GM06990 (cell line): Measurements from ENCODE around the gene FAM153A.
"Not testable (repeated sequence)": the region's sequence is repeated elsewhere in the genome, so short reads cannot be mapped to it uniquely, and the experiment has no call there.

ENCODE experiments used
- DNase-seq: peaks from one replicate; pipeline ENCODE4 v3.0.0-alpha.2; 2011; ENCODE audit not compliant: insufficient read length; ENCODE audit errors: extremely low read depth
- H3K27me3 ChIP-seq: replicated peaks from 2 replicates; pipeline ENCODE4 v1.6.0; 2011; ENCODE audit warnings: low read length; ENCODE audit not compliant: control insufficient read depth, insufficient read depth
- H3K36me3 ChIP-seq: 2 replicates; pipeline ENCODE4 v1.5.1; 2011; ENCODE audit warnings: low read length; ENCODE audit not compliant: control insufficient read depth, insufficient read depth
- H3K4me3 ChIP-seq: replicated peaks from 2 replicates; pipeline ENCODE4 v1.5.1; 2011; ENCODE audit warnings: low read depth, mild to moderate bottlenecking, control low read depth, low read length

The FAM153A gene

DNA sequence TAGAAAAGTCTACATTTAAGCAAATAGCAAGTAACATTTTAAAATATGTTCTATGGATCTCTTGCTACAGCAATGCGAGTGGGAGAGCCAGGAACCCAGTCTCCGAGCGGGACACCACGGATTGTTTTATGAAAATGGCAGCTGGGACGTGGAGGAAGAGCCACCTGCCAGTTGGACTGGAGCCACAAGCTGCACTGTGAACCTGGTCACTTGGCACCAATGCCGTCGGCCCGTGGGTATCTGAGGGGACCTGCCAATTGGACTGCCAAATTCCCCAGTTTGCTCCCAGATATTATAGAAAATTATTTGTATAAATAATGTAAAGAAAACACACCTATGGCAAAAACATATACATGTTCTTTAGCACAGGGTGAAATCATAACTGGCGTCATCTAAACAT lies 10.6 kb upstream of the FAM153A start:
- not testable (repeated sequence) for H3K27me3 ChIP-seq, DNase-seq, H3K36me3 ChIP-seq, H3K4me3 ChIP-seq

DNA sequence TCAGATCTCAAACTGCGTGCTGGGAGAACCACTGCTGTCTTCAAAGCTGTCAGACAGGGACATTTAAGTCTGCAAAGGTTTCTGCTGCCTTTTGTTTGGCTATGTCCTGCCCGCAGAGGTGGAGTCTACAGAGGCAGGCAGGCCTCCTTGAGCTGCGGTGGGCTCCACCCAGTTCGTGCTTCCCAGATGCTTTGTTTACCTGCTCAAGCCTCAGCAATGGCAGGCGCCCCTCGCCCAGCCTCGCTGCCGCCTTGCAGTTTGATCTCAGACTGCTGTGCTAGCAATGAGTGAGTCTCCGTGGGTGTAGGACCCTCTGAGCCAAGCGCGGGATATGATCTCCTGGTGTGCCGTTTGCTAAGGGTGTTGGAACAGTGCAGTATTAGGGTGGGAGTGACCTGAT lies 8.9 kb upstream of the FAM153A start:
- not testable (repeated sequence) for H3K4me3 ChIP-seq, H3K36me3 ChIP-seq, H3K27me3 ChIP-seq, DNase-seq

DNA sequence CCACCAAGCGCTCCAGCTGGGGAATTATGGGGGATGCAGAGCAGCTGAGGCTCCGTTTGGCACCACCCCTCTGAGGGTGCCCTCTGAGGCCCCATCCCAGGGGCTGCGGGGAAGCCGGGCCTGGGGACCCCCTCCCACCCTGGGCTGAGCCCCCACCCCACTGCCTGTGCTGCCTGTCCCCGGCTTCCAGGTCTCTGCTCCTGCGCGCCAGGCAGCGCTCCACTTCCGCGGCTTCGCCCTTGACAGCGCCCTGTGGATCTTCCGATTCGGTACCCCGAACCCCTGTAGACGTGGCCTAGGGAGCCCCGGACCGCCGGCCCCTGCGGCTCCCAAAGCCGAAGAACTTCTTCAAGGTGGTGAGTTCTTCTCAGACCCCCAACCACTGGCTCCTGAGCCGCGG lies 530 bp downstream of the FAM153A start:
- not testable (repeated sequence) for H3K36me3 ChIP-seq, H3K4me3 ChIP-seq, H3K27me3 ChIP-seq, DNase-seq

DNA sequence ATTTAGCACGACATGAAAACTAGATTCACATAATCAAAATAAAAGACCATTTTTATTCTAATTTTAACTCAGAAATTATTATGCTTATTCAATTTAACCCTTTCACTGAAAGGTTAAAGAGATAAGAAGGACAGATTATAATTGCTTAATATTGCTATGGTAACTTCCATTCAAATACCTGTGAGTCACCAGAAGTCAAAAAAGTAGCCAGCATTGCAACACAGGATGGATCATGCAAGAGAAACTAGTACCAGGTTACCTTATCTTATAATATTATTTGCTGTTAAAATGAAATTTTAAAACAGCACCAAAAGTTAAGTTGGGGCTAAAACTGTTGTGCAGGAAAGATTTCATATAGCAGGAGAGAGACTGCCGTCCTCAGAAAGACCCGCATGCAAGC lies 11.5 kb downstream of the FAM153A start:
- not testable (repeated sequence) for H3K4me3 ChIP-seq, H3K36me3 ChIP-seq, H3K27me3 ChIP-seq, DNase-seq

DNA sequence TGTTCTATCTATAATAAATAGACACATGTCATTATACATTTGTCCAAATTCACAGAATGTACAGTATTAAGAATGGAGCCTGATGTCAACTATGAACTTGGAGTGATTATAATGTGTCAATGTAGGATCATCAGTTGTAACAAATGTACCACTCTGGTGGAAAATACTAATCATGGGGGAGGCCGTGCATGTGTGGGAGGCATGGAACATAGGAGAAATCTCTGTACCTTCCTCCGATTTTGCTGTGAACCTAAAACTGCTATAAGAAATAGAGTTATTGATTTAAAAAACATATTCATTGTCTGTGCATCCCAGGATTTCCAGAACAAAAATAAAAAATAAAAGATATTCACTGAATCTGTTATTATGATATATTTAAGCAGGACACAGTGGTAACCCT lies 12.1 kb downstream of the FAM153A start:
- not testable (repeated sequence) for H3K27me3 ChIP-seq, H3K4me3 ChIP-seq, DNase-seq, H3K36me3 ChIP-seq

DNA sequence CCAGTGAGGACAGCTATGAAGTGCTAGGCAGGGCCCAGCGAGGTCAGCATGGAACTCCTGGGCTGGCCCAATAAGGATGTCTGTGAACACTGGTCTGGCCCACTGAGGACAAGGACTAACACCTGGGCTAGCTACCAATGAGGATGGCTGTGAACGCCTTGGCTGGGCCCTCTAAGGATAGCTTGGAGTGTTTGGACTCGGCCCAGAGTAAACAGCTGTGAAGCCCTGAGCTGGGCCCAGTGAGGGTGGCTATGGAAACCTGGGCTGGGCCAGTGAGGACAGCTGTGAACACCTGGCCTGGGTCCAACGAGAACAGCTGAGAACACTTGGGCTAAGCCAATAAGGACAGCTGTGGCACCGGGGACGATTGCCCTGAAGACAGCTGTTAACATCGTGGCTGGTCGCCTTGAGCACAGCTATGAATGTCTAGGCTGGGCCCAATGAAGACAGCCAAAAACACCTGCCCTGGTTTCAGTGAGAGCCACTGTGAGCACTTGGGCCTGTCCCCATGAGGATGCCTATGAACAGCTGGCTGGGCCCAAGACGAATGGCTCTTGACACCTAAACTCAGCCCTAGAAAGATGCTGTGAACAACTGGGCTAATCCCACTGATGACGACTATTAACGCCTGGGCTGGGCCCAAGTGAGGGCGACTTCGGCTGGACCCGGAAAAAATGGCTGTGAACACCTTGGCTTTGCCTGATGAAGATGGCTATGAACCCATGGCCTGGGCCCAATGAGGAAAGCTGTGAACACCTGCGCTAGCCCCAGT lies 18.8 kb downstream of the FAM153A start:
- H3K27me3 ChIP-seq, DNase-seq, H3K4me3 ChIP-seq, H3K36me3 ChIP-seq: not testable (repeated sequence)

DNA sequence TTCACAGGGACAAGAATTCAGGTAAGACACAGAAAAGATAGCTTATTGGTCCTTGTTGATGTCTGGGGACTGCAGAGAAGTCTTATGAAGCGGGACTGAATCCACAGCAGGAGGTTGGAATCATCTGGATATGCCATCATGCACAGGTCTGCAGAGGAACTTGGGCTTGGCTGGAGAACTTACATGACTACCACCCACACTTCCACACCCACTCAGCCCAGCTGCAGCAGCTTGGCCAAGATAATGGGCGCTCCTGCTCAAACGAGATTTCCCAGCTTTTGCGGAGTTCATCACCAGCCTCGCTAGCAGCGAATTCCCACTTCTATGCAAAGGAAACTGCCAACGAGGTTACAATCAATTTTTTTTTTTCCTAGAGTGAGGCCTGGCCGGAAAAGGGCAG lies 21.7 kb downstream of the FAM153A start:
- H3K36me3 ChIP-seq, H3K4me3 ChIP-seq, DNase-seq, H3K27me3 ChIP-seq: not testable (repeated sequence)

DNA sequence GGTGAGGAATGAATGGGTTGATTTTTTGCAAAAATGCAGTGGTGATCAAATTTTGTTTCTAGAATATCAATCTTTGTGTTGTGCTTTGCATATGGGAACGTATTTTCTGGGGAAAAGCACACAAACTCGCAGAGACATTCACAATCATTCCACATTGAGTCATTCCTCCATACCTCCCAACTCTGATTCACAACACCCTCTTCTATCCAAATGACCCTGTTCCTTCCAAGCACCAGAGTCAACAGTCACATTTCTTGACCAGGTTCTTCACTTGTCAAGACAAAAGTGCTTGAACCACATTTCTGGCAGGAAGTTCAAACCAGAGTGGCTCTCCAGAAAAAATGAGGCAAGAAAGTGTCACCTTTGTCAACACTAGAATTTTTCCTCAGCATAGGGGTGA lies 35.3 kb downstream of the FAM153A start:
- H3K36me3 ChIP-seq, H3K27me3 ChIP-seq, DNase-seq, H3K4me3 ChIP-seq: not testable (repeated sequence)

DNA sequence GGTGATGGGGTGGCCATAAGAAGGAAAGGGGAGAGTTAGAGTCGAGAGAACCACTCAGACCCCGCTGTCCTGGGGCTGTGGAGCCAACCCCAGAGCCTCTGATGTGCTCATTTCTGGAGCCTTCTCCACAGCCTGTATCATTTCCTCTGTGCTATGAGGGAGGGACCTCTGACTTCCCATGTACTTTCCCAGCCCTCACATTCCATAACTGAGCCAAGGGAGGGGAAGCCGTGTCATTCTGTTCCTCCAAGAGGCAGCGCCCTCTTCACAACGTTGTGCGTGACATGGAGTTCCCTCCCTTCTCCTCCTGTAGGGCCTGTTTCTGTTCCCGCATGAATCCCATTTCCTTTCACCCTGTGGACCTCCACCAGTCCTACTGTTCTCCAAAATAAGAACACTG lies 57.8 kb downstream of the FAM153A start:
- H3K36me3 ChIP-seq, DNase-seq, H3K27me3 ChIP-seq, H3K4me3 ChIP-seq: not testable (repeated sequence)

DNA sequence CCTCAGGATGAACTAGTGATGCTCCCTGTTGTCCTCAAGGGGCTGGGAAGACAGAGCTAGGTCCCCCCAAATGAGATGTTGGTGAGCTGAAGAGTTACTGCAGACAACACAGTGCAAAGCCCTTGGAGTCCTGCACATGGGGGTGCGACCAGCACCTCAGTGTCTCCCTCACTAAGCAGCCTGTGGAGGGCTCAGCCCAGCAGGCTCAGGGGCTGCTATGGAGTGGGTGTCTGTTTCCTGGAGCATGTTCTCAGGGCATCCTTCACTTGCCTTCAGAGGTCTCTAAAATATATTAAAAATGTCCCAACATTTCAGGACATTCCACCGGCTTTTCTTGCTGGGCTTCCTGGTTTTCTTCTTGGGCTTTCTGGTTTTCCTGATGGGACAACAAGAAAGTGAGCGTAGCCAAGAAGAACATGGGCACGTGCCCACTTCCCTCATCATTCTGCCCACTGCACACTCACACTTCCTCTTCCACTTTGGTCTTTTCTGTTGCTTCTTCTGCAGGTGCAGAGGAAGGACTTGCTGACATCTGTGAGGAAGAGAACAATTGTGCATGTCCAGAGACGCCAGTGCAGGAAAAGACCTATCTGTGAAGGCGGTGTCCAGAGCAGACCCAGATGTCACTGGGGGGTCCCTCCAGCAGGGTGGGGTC lies 58.7 kb downstream of the FAM153A start:
- H3K27me3 ChIP-seq, H3K36me3 ChIP-seq, DNase-seq, H3K4me3 ChIP-seq: not testable (repeated sequence)

DNA sequence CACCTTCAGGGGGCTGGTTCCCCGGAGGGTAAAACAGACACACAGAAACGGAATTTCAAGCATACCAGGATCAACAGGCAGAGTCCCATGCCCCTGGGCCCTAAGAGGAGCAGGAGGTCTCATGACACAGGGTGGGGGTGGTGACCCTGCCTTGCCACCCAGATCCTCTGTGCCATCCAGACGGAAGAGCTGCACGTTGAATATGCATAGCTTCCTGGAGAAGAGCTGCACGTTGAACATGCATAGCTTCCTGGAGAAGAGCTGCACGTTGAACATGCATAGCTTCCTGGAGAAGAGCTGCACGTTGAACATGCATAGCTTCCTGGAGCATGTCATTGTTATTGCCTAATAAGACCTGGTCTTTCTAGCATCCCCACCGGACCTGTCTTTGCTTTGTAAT lies 59.9 kb downstream of the FAM153A start:
- H3K27me3 ChIP-seq, DNase-seq, H3K36me3 ChIP-seq, H3K4me3 ChIP-seq: not testable (repeated sequence)

DNA sequence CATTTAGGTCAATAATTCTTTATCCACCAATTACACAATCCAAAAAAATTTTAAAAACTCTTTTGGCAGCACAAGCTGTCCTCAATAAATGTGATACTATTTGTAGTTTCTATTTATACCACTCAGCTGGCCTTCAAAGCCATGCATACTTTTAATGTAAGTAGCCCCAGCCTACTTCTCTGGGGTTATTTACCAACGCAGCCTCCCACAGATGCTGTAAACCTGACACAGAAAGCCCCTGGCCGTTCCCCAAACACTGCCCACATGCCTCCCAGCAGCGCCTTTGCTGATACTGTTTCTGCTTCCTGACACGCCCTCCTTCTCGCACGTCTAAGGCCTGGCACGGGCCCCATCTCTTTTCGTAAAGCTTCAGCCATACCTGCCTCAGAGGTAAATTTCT lies 62.7 kb downstream of the FAM153A start:
- not testable (repeated sequence) for H3K36me3 ChIP-seq, H3K27me3 ChIP-seq, DNase-seq, H3K4me3 ChIP-seq

DNA sequence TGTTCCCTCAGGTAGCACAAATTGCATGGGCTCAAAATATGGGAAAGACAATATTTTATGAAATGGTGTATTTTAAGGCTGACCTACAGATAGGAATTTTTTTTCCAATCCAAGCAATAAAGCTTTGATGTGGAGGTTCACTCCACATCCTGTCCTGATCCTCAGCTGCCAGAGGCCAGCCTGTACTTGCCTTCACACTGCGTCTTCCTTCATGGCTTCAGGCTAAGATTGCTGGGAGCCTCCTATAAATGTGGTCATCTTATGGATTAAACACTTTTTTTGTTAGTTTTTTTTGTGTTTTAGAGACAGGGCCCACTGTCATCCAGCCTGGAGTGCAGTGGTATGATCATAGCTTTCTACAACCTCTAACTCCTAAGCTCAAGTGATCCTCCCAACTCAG lies 67.3 kb downstream of the FAM153A start:
- H3K4me3 ChIP-seq, DNase-seq, H3K27me3 ChIP-seq, H3K36me3 ChIP-seq: not testable (repeated sequence)

DNA sequence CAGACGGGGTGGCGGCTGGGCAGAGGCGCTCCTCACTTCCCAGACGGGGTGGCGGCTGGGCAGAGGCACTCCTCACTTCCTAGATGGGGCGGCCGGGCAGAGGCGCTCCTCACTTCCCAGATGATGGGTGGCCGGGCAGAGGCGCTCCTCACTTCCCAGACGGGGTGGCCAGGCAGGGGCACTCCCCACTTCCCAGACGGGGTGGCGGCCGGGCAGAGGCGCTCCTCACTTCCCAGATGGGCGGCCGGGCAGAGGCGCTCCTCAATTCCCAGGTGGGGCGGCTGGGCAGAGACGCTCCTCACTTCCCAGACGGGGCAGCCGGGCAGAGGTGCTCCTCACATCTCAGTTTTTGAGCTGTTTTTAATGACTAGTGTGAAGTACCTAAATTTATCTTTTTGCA lies 86.6 kb downstream of the FAM153A start:
- not testable (repeated sequence) for H3K27me3 ChIP-seq, H3K36me3 ChIP-seq, H3K4me3 ChIP-seq, DNase-seq
